Mammary epithelial cell (primary cell): ENCODE results near the gene SHISA3.

ENCODE experiments used
- CTCF ChIP-seq, 2 donors: IDR thresholded peaks in 1 of 2; conservative IDR thresholded peaks in 1 of 2; 2 replicates each; pipeline ENCODE4 v1.5.1; 2011 to 2012; ENCODE audit warnings: inconsistent platforms in 2 of 2, low read length in 2 of 2, mild to moderate bottlenecking in 2 of 2, control low read depth in 1 of 2, low read depth in 1 of 2; ENCODE audit not compliant: insufficient read depth in 1 of 2; ENCODE audit errors: extremely low read depth in 1 of 2
- EZH2 ChIP-seq: IDR thresholded peaks from 2 replicates; pipeline ENCODE4 v1.6.1; 2012; ENCODE audit warnings: low read length, inconsistent platforms, borderline replicate concordance

- no peak for TF ChIP-seq CTCF (conservative IDR thresholded peaks at IDR 0.05 in 1 of 2, IDR thresholded peaks at IDR 0.05 in 1 of 2; ENCODE audit: extremely low read depth in 1 of 2, insufficient read depth in 1 of 2, low read depth in 1 of 2, low read length in 2 of 2)
- TF ChIP-seq EZH2: no peak
These were observed 30.3 kb upstream of the SHISA3 start for GRCh38 chr4:42366959-42367358.
